Measurements from ENCODE around the gene ADD3.
"Not testable (repeated sequence)": the region's sequence is repeated elsewhere in the genome, so short reads cannot be mapped to it uniquely, and the experiment has no call there.

DNA sequence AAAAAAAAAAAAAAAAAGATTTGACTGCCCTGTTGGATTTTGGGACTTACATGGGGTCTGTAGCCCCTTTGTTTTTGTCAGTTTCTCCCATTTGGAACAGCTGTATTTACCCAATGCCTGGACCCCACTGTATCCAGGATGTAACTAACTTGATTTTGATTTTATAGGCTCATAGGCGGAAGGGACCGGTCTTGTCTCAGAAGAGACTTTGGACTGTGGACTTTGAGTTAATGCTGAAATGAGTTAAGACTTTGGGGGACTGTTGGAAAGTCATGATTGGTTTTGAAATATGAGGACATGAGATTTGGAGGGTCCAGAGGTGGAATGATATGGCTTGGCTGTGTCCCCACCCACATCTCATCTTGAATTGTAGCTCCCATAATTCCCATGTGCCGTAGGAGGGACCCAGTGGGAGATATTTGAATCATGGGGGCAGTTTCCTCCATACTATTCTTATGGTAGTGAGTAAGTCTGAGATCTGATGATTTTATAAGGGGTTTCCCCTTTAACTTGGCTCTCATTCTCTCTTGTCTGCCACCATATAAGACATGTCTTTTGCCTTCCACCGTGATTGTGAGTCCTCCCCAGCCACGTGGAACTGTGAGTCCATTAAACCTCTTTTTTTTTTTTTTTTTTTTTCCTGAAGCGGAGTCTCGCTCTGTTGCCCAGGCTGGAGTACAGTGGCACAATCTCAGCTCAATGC is 42.3 kb downstream of the ADD3 start:
- TF ChIP-seq MAX (IDR thresholded peaks at IDR 0.05); ATF3 (IDR thresholded peaks at IDR 0.05); SP1 (IDR thresholded peaks at IDR 0.05); YY1 (IDR thresholded peaks at IDR 0.05); GABPA (IDR thresholded peaks at IDR 0.05 in 1 of 2, conservative IDR thresholded peaks at IDR 0.05 in 1 of 2); EGR1 (IDR thresholded peaks at IDR 0.05; ENCODE audit: low read depth in 2 of 2); NR2F2 (IDR thresholded peaks at IDR 0.05); RAD21 (IDR thresholded peaks at IDR 0.05); TAF1 (conservative IDR thresholded peaks at IDR 0.05); FOXA1 (IDR thresholded peaks at IDR 0.05): not testable (repeated sequence)
- TF ChIP-seq, protein P1, sequence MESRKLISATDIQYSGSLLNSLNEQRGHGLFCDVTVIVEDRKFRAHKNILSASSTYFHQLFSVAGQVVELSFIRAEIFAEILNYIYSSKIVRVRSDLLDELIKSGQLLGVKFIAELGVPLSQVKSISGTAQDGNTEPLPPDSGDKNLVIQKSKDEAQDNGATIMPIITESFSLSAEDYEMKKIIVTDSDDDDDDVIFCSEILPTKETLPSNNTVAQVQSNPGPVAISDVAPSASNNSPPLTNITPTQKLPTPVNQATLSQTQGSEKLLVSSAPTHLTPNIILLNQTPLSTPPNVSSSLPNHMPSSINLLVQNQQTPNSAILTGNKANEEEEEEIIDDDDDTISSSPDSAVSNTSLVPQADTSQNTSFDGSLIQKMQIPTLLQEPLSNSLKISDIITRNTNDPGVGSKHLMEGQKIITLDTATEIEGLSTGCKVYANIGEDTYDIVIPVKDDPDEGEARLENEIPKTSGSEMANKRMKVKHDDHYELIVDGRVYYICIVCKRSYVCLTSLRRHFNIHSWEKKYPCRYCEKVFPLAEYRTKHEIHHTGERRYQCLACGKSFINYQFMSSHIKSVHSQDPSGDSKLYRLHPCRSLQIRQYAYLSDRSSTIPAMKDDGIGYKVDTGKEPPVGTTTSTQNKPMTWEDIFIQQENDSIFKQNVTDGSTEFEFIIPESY (IDR thresholded peaks at IDR 0.05): not testable (repeated sequence)
- TF ChIP-seq, protein P2, sequence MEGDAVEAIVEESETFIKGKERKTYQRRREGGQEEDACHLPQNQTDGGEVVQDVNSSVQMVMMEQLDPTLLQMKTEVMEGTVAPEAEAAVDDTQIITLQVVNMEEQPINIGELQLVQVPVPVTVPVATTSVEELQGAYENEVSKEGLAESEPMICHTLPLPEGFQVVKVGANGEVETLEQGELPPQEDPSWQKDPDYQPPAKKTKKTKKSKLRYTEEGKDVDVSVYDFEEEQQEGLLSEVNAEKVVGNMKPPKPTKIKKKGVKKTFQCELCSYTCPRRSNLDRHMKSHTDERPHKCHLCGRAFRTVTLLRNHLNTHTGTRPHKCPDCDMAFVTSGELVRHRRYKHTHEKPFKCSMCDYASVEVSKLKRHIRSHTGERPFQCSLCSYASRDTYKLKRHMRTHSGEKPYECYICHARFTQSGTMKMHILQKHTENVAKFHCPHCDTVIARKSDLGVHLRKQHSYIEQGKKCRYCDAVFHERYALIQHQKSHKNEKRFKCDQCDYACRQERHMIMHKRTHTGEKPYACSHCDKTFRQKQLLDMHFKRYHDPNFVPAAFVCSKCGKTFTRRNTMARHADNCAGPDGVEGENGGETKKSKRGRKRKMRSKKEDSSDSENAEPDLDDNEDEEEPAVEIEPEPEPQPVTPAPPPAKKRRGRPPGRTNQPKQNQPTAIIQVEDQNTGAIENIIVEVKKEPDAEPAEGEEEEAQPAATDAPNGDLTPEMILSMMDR (IDR thresholded peaks at IDR 0.05; ENCODE audit: low read depth, low read length, missing input control): not testable (repeated sequence)
- TF ChIP-seq, protein P3, sequence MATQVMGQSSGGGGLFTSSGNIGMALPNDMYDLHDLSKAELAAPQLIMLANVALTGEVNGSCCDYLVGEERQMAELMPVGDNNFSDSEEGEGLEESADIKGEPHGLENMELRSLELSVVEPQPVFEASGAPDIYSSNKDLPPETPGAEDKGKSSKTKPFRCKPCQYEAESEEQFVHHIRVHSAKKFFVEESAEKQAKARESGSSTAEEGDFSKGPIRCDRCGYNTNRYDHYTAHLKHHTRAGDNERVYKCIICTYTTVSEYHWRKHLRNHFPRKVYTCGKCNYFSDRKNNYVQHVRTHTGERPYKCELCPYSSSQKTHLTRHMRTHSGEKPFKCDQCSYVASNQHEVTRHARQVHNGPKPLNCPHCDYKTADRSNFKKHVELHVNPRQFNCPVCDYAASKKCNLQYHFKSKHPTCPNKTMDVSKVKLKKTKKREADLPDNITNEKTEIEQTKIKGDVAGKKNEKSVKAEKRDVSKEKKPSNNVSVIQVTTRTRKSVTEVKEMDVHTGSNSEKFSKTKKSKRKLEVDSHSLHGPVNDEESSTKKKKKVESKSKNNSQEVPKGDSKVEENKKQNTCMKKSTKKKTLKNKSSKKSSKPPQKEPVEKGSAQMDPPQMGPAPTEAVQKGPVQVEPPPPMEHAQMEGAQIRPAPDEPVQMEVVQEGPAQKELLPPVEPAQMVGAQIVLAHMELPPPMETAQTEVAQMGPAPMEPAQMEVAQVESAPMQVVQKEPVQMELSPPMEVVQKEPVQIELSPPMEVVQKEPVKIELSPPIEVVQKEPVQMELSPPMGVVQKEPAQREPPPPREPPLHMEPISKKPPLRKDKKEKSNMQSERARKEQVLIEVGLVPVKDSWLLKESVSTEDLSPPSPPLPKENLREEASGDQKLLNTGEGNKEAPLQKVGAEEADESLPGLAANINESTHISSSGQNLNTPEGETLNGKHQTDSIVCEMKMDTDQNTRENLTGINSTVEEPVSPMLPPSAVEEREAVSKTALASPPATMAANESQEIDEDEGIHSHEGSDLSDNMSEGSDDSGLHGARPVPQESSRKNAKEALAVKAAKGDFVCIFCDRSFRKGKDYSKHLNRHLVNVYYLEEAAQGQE (IDR thresholded peaks at IDR 0.05): not testable (repeated sequence)
